Endothelial cell of umbilical vein (primary cell): ENCODE measurements around the gene CDK7. TPM values are rescaled to one million over a fixed set of nuclear protein-coding genes. Genes with fewer than 3 reads are reported as not detected.

Experiments used
- BruUV-seq: library from RNA; stranded (reverse); fragments of 400-500 nt; replicated peaks from 2 replicates; lab custom pipeline; 2021; lab: Mats Ljungman, UMichigan
- CTCF ChIA-PET: fragments of 300-600, 350-600 bp; sonication (Branson Sonifier 250); formaldehyde crosslinking; loops from one replicate; lab custom pipeline; 2021; ENCODE audit warnings: antibody characterized with exemption, inconsistent platforms; lab: Charles Lee
- POLR2A ChIA-PET: fragments of 300-600, 350-600 bp; sonication (Branson Sonifier 250); formaldehyde crosslinking; loops from one replicate; lab custom pipeline; 2021; ENCODE audit warnings: antibody characterized with exemption, inconsistent platforms; lab: Charles Lee
- DNase-seq: peaks from one replicate; pipeline ENCODE4 v3.0.0-alpha.2; 2011; ENCODE audit warnings: low read depth, low spot score
- FAIRE-seq: peaks from 2 replicates; lab custom pipeline; 2011; peaks lifted over from hg19 to GRCh38; lab: Jason Lieb, UNC
- H2AFZ ChIP-seq: 2 replicates; pipeline ENCODE4 v1.6.0; 2012; ENCODE audit warnings: low read depth, low read length, control low read depth, inconsistent platforms
- H3K27ac ChIP-seq: 2 replicates; pipeline ENCODE4 v1.5.1; 2011; ENCODE audit warnings: low read depth, mild to moderate bottlenecking, control low read depth, low read length, moderate library complexity; ENCODE audit not compliant: insufficient read depth
- H3K27me3 ChIP-seq, 2 experiments: 2 replicates each; pipeline versions ENCODE4 v1.6.0 to v1.6.1; 2011; ENCODE audit warnings: low read length in 2 of 2, mixed read lengths in 1 of 2; ENCODE audit not compliant: control insufficient read depth in 2 of 2, insufficient read depth in 2 of 2
- H3K36me3 ChIP-seq, 2 experiments: 2 replicates in 1 of 2; 3 replicates in 1 of 2; pipeline ENCODE4 v1.5.1; 2011; ENCODE audit warnings: low read length in 2 of 2, mild to moderate bottlenecking in 1 of 2, moderate library complexity in 1 of 2; ENCODE audit not compliant: control insufficient read depth in 2 of 2, insufficient read depth in 2 of 2; ENCODE audit errors: extremely low read depth in 1 of 2
- H3K4me1 ChIP-seq: 3 replicates; pipeline ENCODE4 v1.5.1; 2011; ENCODE audit warnings: mild to moderate bottlenecking, low read length; ENCODE audit not compliant: control insufficient read depth, insufficient read depth; ENCODE audit errors: extremely low read depth
- H3K4me2 ChIP-seq: 2 replicates; pipeline ENCODE4 v1.6.1; 2011; ENCODE audit warnings: low read length, control low read depth, mixed read lengths; ENCODE audit not compliant: insufficient read depth
- H3K4me3 ChIP-seq, 3 experiments: fragments of 200-600 bp in 1 of 3; sonication (generic), shearing (Covaris generic) in 1 of 3; replicated peaks in 1 of 3; 2 replicates each; pipeline ENCODE4 v1.5.1; 2011 to 2016; ENCODE audit warnings: control low read depth in 3 of 3, low read length in 3 of 3, mild to moderate bottlenecking in 2 of 3, inconsistent platforms in 1 of 3, low read depth in 1 of 3, moderate library complexity in 1 of 3; ENCODE audit not compliant: insufficient read depth in 1 of 3
- H3K79me2 ChIP-seq: 2 replicates; pipeline ENCODE4 v1.6.0; 2012; ENCODE audit warnings: low read length, inconsistent platforms; ENCODE audit not compliant: control insufficient read depth, insufficient read depth
- H3K9ac ChIP-seq: replicated peaks from 2 replicates; pipeline ENCODE3; 2011; ENCODE audit warnings: low read length, control low read depth; ENCODE audit not compliant: insufficient read depth; ENCODE audit errors: extremely low read depth
- H3K9me1 ChIP-seq: replicated peaks from 3 replicates; pipeline ENCODE4 v1.6.0; 2011; ENCODE audit warnings: mild to moderate bottlenecking, low read length; ENCODE audit not compliant: control insufficient read depth, insufficient read depth; ENCODE audit errors: extremely low read depth
- H3K9me3 ChIP-seq: replicated peaks from 2 replicates; pipeline ENCODE4 v1.5.1; 2012; ENCODE audit warnings: low read length, inconsistent platforms; ENCODE audit not compliant: control insufficient read depth, insufficient read depth
- H4K20me1 ChIP-seq: replicated peaks from 2 replicates; pipeline ENCODE3; 2011; ENCODE audit warnings: mild to moderate bottlenecking, low read length; ENCODE audit not compliant: control insufficient read depth, insufficient read depth; ENCODE audit errors: extremely low read depth
- CTCF ChIP-seq, 2 donors: IDR thresholded peaks; 1 replicate in 1 of 2; 2 replicates in 1 of 2; pipeline ENCODE4 v1.5.1; 2011; ENCODE audit warnings: low read length in 2 of 2, mild to moderate bottlenecking in 2 of 2, moderate library complexity in 2 of 2, control low read depth in 1 of 2, inconsistent platforms in 1 of 2, low read depth in 1 of 2; ENCODE audit not compliant: insufficient read depth in 1 of 2; ENCODE audit errors: extremely low read depth in 1 of 2
- EZH2 ChIP-seq: IDR thresholded peaks from 2 replicates; pipeline ENCODE4 v1.6.1; 2012; ENCODE audit warnings: borderline replicate concordance, low read depth, mild to moderate bottlenecking, moderate library complexity, low read length, inconsistent platforms; ENCODE audit not compliant: severe bottlenecking
- FOS ChIP-seq: IDR thresholded peaks from 2 replicates; pipeline ENCODE4 v1.6.1; 2011; ENCODE audit warnings: mild to moderate bottlenecking, low read length, moderate library complexity, borderline replicate concordance; ENCODE audit not compliant: insufficient read depth
- GATA2 ChIP-seq: IDR thresholded peaks from 2 replicates; pipeline ENCODE4 v1.7.0; 2011; ENCODE audit warnings: low read depth, mild to moderate bottlenecking, moderate library complexity, mixed read lengths, low read length; ENCODE audit not compliant: insufficient read length, insufficient read depth
- JUN ChIP-seq: IDR thresholded peaks from 2 replicates; pipeline ENCODE4 v1.6.1; 2011; ENCODE audit warnings: borderline replicate concordance, low read depth; ENCODE audit not compliant: insufficient read length, insufficient read depth
- MAX ChIP-seq: IDR thresholded peaks from 2 replicates; pipeline ENCODE4 v1.6.1; 2011; ENCODE audit not compliant: insufficient read depth, insufficient read length
- MYC ChIP-seq: IDR thresholded peaks from one replicate; pipeline ENCODE4 v1.6.1; 2011; ENCODE audit warnings: mild to moderate bottlenecking, low read depth, low read length
- POLR2A ChIP-seq: IDR thresholded peaks from 2 replicates; pipeline ENCODE4 v1.6.1; 2012; ENCODE audit warnings: low read depth, mild to moderate bottlenecking, control low read depth, low read length
- POLR2AphosphoS5 ChIP-seq: IDR thresholded peaks from 2 replicates; pipeline ENCODE4 v1.6.1; 2012; ENCODE audit warnings: low read depth, mild to moderate bottlenecking, control low read depth, low read length, moderate library complexity; ENCODE audit not compliant: insufficient read depth
- dilution Hi-C: fragments of 300-500 bp; cut with MboI; formaldehyde crosslinking; loops from one replicate; pipeline ENCODE4 v1.15.0; 2019; ENCODE audit warnings: low sequenced_read_pairs; ENCODE audit not compliant: extremely low pct_ligation_motif_present
- intact Hi-C: fragments of 100-400 bp; cut with micrococcal nuclease; formaldehyde crosslinking; loops from one replicate; pipeline ENCODE4 v1.10.0; 2022
- polyA plus RNA-seq, 4 experiments: library from polyadenylated mRNA; depleted of rRNA in 3 of 4; stranded (reverse) in 3 of 4; unstranded in 1 of 4; fragments of >200 nt; gene quantifications; 2 replicates each; pipeline versions ENCODE4 v1.2.1 to v1.2.3, GENCODE V29; 2011 to 2012; ENCODE audit warnings: missing spikeins in 1 of 4
- total RNA-seq: library from RNA; stranded (reverse); gene quantifications from 2 replicates; pipeline ENCODE4 v1.2.3, GENCODE V29; 2021

Gene CDK7
- total and polyA plus RNA-seq, 2 donors (not counting 3 experiments of a cell fraction or from before 2014, with no cell fraction given): 24.6 to 38.1 TPM

- POLR2A ChIA-PET: no interaction called here
- dilution Hi-C loops (no loop called here), intact Hi-C loops (no loop called here)
- CTCF ChIA-PET: no interaction called here
- Histone ChIP-seq H3K4me3 (no peak overlapping the region), H3K4me2 (no peak overlapping the region), H4K20me1 (no peaks in the 10 kb centered on the region), H2AFZ (no peak overlapping the region), H3K4me1 (no peaks in the 10 kb centered on the region), H3K79me2 (no peaks in the 10 kb centered on the region), H3K27me3 (no peaks in the 10 kb centered on the region), H3K27ac (no peak overlapping the region), H3K9me3 (no peaks in the 10 kb centered on the region), H3K36me3 (no peaks in the 10 kb centered on the region), H3K9ac (no peak overlapping the region), H3K9me1 (no peaks in the 10 kb centered on the region)
- DNase-seq: no peak
- TF ChIP-seq POLR2AphosphoS5: no peak
- FAIRE-seq: no peak
- BruUV-seq: no TSS peak
Observed at GRCh38 chr5:69309380-69309779, 74.7 kb downstream of the CDK7 start.

- TF ChIP-seq FOS: no peak
- TF ChIP-seq CTCF (IDR thresholded peaks at IDR 0.05; ENCODE audit: extremely low read depth in 1 of 2, insufficient read depth in 1 of 2, low read depth in 1 of 2, low read length in 2 of 2): no peak
- no peak for TF ChIP-seq MYC
- no peak for TF ChIP-seq POLR2AphosphoS5
- TF ChIP-seq POLR2A: no peak
- no peak for TF ChIP-seq EZH2
- TF ChIP-seq MAX: no peak
- no peak for TF ChIP-seq GATA2
- TF ChIP-seq JUN: no peak
- intact Hi-C loops (no loop called here), dilution Hi-C loops (no loop called here)
- BruUV-seq: no TSS peak
- H3K4me1 ChIP-seq: no peaks in the 10 kb centered on the region
- FAIRE-seq (no peak), DNase-seq (no peak)
- ChIA-PET POLR2A (no interaction called here), CTCF (no interaction called here)
- no peak overlapping the region for H3K4me2 ChIP-seq
- no peak overlapping the region for H2AFZ ChIP-seq
- H3K27ac ChIP-seq: no peak overlapping the region
- H3K36me3 ChIP-seq: no peaks in the 10 kb centered on the region
- H3K9ac ChIP-seq: no peak overlapping the region
- no peaks in the 10 kb centered on the region for H3K9me1 ChIP-seq
- no peaks in the 10 kb centered on the region for H4K20me1 ChIP-seq
- H3K79me2 ChIP-seq: no peaks in the 10 kb centered on the region
- H3K4me3 ChIP-seq: no peak overlapping the region
- no peaks in the 10 kb centered on the region for H3K9me3 ChIP-seq
- H3K27me3 ChIP-seq: no peaks in the 10 kb centered on the region
Observed at GRCh38 chr5:69312459-69313160, 77.9 kb downstream of the CDK7 start.
